Fibroblast of lung (primary cell): ENCODE results near the gene NUDT12. TPM values are rescaled to one million over a fixed set of nuclear protein-coding genes. Genes with fewer than 3 reads are reported as not detected.
A peak's percentile ranks its signal among the peaks of the same experiment; 100 is the strongest.

Experiments used
- DNase-seq, 2 donors: peaks; one replicate each; pipeline versions ENCODE4 v3.0.0 to v3.0.0-alpha.2; 2010; ENCODE audit warnings: low read depth in 2 of 2
- H2AFZ ChIP-seq: 2 replicates; pipeline ENCODE4 v1.5.1; 2012; ENCODE audit warnings: low read length, control low read depth, inconsistent platforms
- H3K27ac ChIP-seq: 2 replicates; pipeline ENCODE4 v1.5.1; 2011; ENCODE audit warnings: low read length, control low read depth; ENCODE audit not compliant: insufficient read depth
- H3K27me3 ChIP-seq: 2 replicates; pipeline ENCODE4 v1.5.1; 2011; ENCODE audit warnings: mild to moderate bottlenecking, low read length; ENCODE audit not compliant: control insufficient read depth, insufficient read depth
- H3K36me3 ChIP-seq: 2 replicates; pipeline ENCODE4 v1.5.1; 2011; ENCODE audit warnings: low read length; ENCODE audit not compliant: control insufficient read depth, insufficient read depth
- H3K4me1 ChIP-seq: 2 replicates; pipeline ENCODE4 v1.5.1; 2011; ENCODE audit warnings: low read length; ENCODE audit not compliant: control insufficient read depth, insufficient read depth; ENCODE audit errors: extremely low read depth
- H3K4me2 ChIP-seq: 2 replicates; pipeline ENCODE4 v1.5.1; 2011; ENCODE audit warnings: low read length, control low read depth; ENCODE audit not compliant: insufficient read depth; ENCODE audit errors: extremely low read depth
- H3K4me3 ChIP-seq, 4 experiments: fragments of 200-600 bp in 1 of 4; sonication (generic) in 1 of 4; replicated peaks in 1 of 4; 2 replicates each; pipeline ENCODE4 v1.5.1; 2011 to 2016; ENCODE audit warnings: low read length in 4 of 4, low read depth in 3 of 4, mild to moderate bottlenecking in 3 of 4, control low read depth in 2 of 4, inconsistent platforms in 1 of 4, mixed read lengths in 1 of 4; ENCODE audit not compliant: insufficient read depth in 1 of 4; ENCODE audit errors: control extremely low read depth in 1 of 4
- H3K79me2 ChIP-seq: 2 replicates; pipeline ENCODE4 v1.5.1; 2012; ENCODE audit warnings: mild to moderate bottlenecking, low read length, inconsistent platforms; ENCODE audit not compliant: control insufficient read depth, insufficient read depth
- H3K9ac ChIP-seq: 2 replicates; pipeline ENCODE4 v1.5.1; 2011; ENCODE audit warnings: mild to moderate bottlenecking, low read length, control low read depth; ENCODE audit not compliant: insufficient read depth
- H3K9me3 ChIP-seq: 2 replicates; pipeline ENCODE4 v1.5.1; 2012; ENCODE audit warnings: low read depth, low read length; ENCODE audit not compliant: control insufficient read depth, insufficient read depth
- H4K20me1 ChIP-seq: 2 replicates; pipeline ENCODE4 v1.5.1; 2011; ENCODE audit warnings: low read length; ENCODE audit not compliant: control insufficient read depth, insufficient read depth; ENCODE audit errors: extremely low read depth
- EZH2 ChIP-seq: IDR thresholded peaks from 2 replicates; pipeline ENCODE4 v1.5.1; 2012; ENCODE audit warnings: low read length, control low read depth, mild to moderate bottlenecking; ENCODE audit errors: missing control alignments
- polyA plus RNA-seq, 2 donors: library from polyadenylated mRNA; depleted of rRNA in 1 of 2; stranded (reverse) in 1 of 2; unstranded in 1 of 2; fragments of >200 nt; gene quantifications; 2 replicates each; pipeline ENCODE4 v1.2.1, GENCODE V29; 2011 to 2012; ENCODE audit warnings: missing spikeins in 1 of 2
- total RNA-seq: library from RNA; depleted of rRNA; stranded (reverse); fragments of >200 nt; gene quantifications from 2 replicates; pipeline ENCODE4 v1.2.1, GENCODE V29; 2014
- TF ChIP-seq, protein P1 (sequence below), 2 donors: IDR thresholded peaks in 1 of 2; conservative IDR thresholded peaks in 1 of 2; 1 replicate in 1 of 2; 2 replicates in 1 of 2; pipeline ENCODE4 v1.5.1; 2011 to 2012; ENCODE audit warnings: low read length in 2 of 2, control low read depth in 1 of 2, inconsistent platforms in 1 of 2, low read depth in 1 of 2, mild to moderate bottlenecking in 1 of 2

Gene NUDT12
- total and polyA plus RNA-seq, 2 donors (not counting 1 experiment from before 2014, with no cell fraction given): 8.8 to 15.4 TPM

DNA sequence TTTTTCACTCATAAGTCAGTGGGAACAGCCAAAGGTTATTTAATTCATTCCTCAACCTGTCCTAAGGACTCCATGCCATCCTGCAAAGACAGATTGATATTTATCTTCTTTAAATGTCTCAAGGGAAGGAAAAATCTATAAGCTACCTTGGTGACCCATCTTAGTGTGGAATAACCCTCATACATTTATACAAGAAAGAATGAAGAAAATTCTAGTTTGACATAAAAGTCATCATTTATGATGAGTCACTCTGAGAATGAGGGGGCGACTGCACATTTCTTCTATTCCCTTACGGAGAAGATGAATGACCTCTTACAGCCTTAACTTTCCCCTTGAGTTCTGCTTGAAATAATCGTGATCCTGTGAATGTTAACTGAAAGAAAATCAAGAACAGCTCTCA, 26.8 kb upstream of the NUDT12 start:
- no peak for TF ChIP-seq EZH2
- TF ChIP-seq, protein P1, sequence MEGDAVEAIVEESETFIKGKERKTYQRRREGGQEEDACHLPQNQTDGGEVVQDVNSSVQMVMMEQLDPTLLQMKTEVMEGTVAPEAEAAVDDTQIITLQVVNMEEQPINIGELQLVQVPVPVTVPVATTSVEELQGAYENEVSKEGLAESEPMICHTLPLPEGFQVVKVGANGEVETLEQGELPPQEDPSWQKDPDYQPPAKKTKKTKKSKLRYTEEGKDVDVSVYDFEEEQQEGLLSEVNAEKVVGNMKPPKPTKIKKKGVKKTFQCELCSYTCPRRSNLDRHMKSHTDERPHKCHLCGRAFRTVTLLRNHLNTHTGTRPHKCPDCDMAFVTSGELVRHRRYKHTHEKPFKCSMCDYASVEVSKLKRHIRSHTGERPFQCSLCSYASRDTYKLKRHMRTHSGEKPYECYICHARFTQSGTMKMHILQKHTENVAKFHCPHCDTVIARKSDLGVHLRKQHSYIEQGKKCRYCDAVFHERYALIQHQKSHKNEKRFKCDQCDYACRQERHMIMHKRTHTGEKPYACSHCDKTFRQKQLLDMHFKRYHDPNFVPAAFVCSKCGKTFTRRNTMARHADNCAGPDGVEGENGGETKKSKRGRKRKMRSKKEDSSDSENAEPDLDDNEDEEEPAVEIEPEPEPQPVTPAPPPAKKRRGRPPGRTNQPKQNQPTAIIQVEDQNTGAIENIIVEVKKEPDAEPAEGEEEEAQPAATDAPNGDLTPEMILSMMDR (conservative IDR thresholded peaks at IDR 0.05 in 1 of 2, IDR thresholded peaks at IDR 0.05 in 1 of 2; ENCODE audit: low read depth in 1 of 2, low read length in 2 of 2): no peak
- no peak overlapping the region for H3K27ac ChIP-seq
- no peaks in the 10 kb centered on the region for H3K4me1 ChIP-seq
- no peak overlapping the region for H3K9ac ChIP-seq
- no peaks in the 10 kb centered on the region for H4K20me1 ChIP-seq
- no peaks in the 10 kb centered on the region for H3K27me3 ChIP-seq
- DNase-seq: peak; percentile 23 to 86
- no peak overlapping the region for H3K4me3 ChIP-seq
- no peak overlapping the region for H2AFZ ChIP-seq
- no peak overlapping the region for H3K4me2 ChIP-seq
- no peaks in the 10 kb centered on the region for H3K36me3 ChIP-seq
- H3K9me3 ChIP-seq: no peaks in the 10 kb centered on the region
- no peaks in the 10 kb centered on the region for H3K79me2 ChIP-seq

GRCh38 chr5:103587185-103587748, 24.7 kb upstream of the NUDT12 start:
- peak; percentile 39 to 64 for DNase-seq
- H3K27me3 ChIP-seq: no peaks in the 10 kb centered on the region
- H3K9ac ChIP-seq: no peak overlapping the region
- no peak overlapping the region for H3K27ac ChIP-seq
- no peaks in the 10 kb centered on the region for H3K9me3 ChIP-seq
- no peaks in the 10 kb centered on the region for H3K36me3 ChIP-seq
- no peaks in the 10 kb centered on the region for H3K4me1 ChIP-seq
- no peak for TF ChIP-seq EZH2
- TF ChIP-seq, protein P1 (conservative IDR thresholded peaks at IDR 0.05 in 1 of 2, IDR thresholded peaks at IDR 0.05 in 1 of 2; ENCODE audit: low read depth in 1 of 2, low read length in 2 of 2): peak in 1 of 2 donors; percentile 58
- no peak overlapping the region for H2AFZ ChIP-seq
- no peaks in the 10 kb centered on the region for H4K20me1 ChIP-seq
- no peaks in the 10 kb centered on the region for H3K79me2 ChIP-seq
- no peak overlapping the region for H3K4me3 ChIP-seq
- H3K4me2 ChIP-seq: no peak overlapping the region

- Histone ChIP-seq H3K27ac (no peak overlapping the region), H3K27me3 (no peaks in the 10 kb centered on the region), H3K9ac (no peak overlapping the region), H3K4me1 (no peaks in the 10 kb centered on the region), H4K20me1 (no peaks in the 10 kb centered on the region), H3K4me3 (no peak overlapping the region), H3K36me3 (no peaks in the 10 kb centered on the region), H3K4me2 (no peak overlapping the region), H3K79me2 (no peaks in the 10 kb centered on the region), H2AFZ (no peak overlapping the region), H3K9me3 (no peaks in the 10 kb centered on the region)
- DNase-seq: peak; percentile 52 to 74
- TF ChIP-seq EZH2: no peak
- TF ChIP-seq, protein P1 (conservative IDR thresholded peaks at IDR 0.05 in 1 of 2, IDR thresholded peaks at IDR 0.05 in 1 of 2; ENCODE audit: low read depth in 1 of 2, low read length in 2 of 2): peak; percentile 58 to 63
Measured at GRCh38 chr5:103582364-103582763, 19.8 kb upstream of the NUDT12 start.
